Kidney (tissue), 14 donors: ENCODE results near the gene LDHB. TPM values are rescaled to one million over a fixed set of nuclear protein-coding genes. Genes with fewer than 3 reads are reported as not detected.

Experiments
- DNase-seq, 5 donors: peaks; one replicate each; pipeline ENCODE4 v3.0.0-alpha.2; 2013 to 2020
- FAIRE-seq: peaks from 2 replicates; lab custom pipeline; 2012; peaks lifted over from hg19 to GRCh38; lab: Jason Lieb, UNC
- H3K27ac ChIP-seq, 2 donors: one replicate each; pipeline ENCODE4 v1.7.0; 2013; ENCODE audit warnings: low read depth in 2 of 2, low read length in 2 of 2, inconsistent platforms in 1 of 2
- H3K27me3 ChIP-seq: one replicate; pipeline ENCODE4 v1.7.1; 2013; ENCODE audit warnings: low read length, inconsistent platforms; ENCODE audit not compliant: control insufficient read depth, insufficient read depth
- H3K36me3 ChIP-seq, 3 donors: one replicate each; pipeline versions ENCODE4 v1.7.0 to v1.7.1; 2013; ENCODE audit warnings: low read length in 3 of 3, control low read depth in 1 of 3, inconsistent platforms in 1 of 3; ENCODE audit not compliant: insufficient read depth in 3 of 3, control insufficient read depth in 2 of 3
- H3K4me1 ChIP-seq, 3 donors: one replicate each; pipeline versions ENCODE4 v1.7.0 to v1.7.1; 2013; ENCODE audit warnings: low read length in 3 of 3, inconsistent platforms in 1 of 3, low read depth in 1 of 3; ENCODE audit not compliant: control insufficient read depth in 2 of 3, insufficient read depth in 2 of 3
- H3K4me3 ChIP-seq, 3 donors: one replicate each; pipeline versions ENCODE4 v1.7.0 to v1.8.1; 2013; ENCODE audit warnings: low read length in 3 of 3, control low read depth in 1 of 3, inconsistent platforms in 1 of 3
- H3K9ac ChIP-seq, 3 donors: one replicate each; pipeline versions ENCODE4 v1.7.0 to v1.7.1; 2013; ENCODE audit warnings: low read length in 3 of 3, control low read depth in 1 of 3, inconsistent platforms in 1 of 3
- H3K9me3 ChIP-seq, 3 donors: one replicate each; pipeline versions ENCODE4 v1.7.0 to v1.7.1; 2013; ENCODE audit warnings: low read length in 3 of 3, control low read depth in 1 of 3, inconsistent platforms in 1 of 3; ENCODE audit not compliant: control insufficient read depth in 2 of 3, insufficient read depth in 1 of 3
- CTCF ChIP-seq: IDR thresholded peaks from 3 replicates; pipeline ENCODE4 v1.5.1; 2012; ENCODE audit warnings: mild to moderate bottlenecking, moderate library complexity, borderline replicate concordance; ENCODE audit not compliant: insufficient read depth; ENCODE audit errors: extremely low read depth
- intact Hi-C: fragments of 100-400 bp; cut with DNase I; formaldehyde crosslinking; loops from one replicate; pipeline ENCODE4 v1.11.1; 2022
- polyA plus RNA-seq: library from polyadenylated mRNA; stranded (reverse); fragments of 350-450 nt; fragmentation: Illumina TruSeq; extraction: RNeasy Lipid Tissue Mini Kit (QIAGEN cat#74804); gene quantifications from one replicate; pipeline ENCODE4 v1.2.3, GENCODE V29; 2014; ENCODE audit warnings: low read depth, low replicate concordance; ENCODE audit not compliant: insufficient read depth
- total RNA-seq: library from RNA; stranded (reverse); fragmentation: NEBNext Ultra II Directional; extraction: Animal tissue kit (Norgen Biotek cat#: 25700); gene quantifications from one replicate; pipeline ENCODE4 v1.2.1, GENCODE V29; 2021
- donor health status: control.
- donor health status: control.
- donor health status: control.
- donor health status: control.
- donor health status: control.
- donor health status: DM: yes; HTN: yes; CAD: no.
- donor health status: Normal renal cell carcinoma (clear cell type).

Gene LDHB
- total and polyA plus RNA-seq, 2 donors from 2014 or later: 1,158 to 2,485 TPM

GRCh38 chr12:21644516-21644915, 13.1 kb downstream of the LDHB start:
- no peak for TF ChIP-seq CTCF
- Histone ChIP-seq H3K36me3 (peaks cover 19 to 60% (median 45%) of the 10 kb centered on the region in 3 donors), H3K9me3 (no peaks in the 10 kb centered on the region), H3K9ac (no peak overlapping the region), H3K4me1 (peaks cover 0 to 14% (median 0%) of the 10 kb centered on the region in 3 donors), H3K27ac (no peak overlapping the region), H3K27me3 (no peaks in the 10 kb centered on the region), H3K4me3 (no peak overlapping the region)
- DNase-seq (no peak), FAIRE-seq (no peak)
- intact Hi-C loops: no loop called here

DNA sequence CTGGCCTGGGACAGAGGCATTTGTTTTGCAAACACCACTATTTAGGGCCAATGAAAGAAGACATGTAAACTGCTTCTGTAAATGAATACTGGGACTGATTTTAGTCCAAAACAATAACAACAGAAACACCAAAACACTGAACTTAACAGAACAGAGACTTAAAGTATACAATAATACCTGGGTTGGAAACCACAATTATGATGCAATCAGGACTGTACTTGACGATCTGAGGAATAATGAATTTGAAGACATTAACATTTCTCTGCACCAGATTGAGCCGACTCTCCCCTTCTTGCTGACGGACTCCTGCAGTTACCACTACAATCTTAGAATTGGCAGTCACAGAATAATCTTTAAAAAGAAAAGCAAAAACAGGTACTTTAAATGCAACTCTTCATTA, 13.9 kb downstream of the LDHB start:
- intact Hi-C loops: no loop called here
- no peak for DNase-seq
- Histone ChIP-seq H3K4me3 (no peak overlapping the region), H3K27me3 (no peaks in the 10 kb centered on the region), H3K9me3 (no peaks in the 10 kb centered on the region), H3K4me1 (peaks cover 0 to 14% (median 0%) of the 10 kb centered on the region in 3 donors), H3K36me3 (peaks cover 19 to 54% (median 46%) of the 10 kb centered on the region in 3 donors), H3K9ac (no peak overlapping the region), H3K27ac (no peak overlapping the region)
- no peak for FAIRE-seq
- no peak for TF ChIP-seq CTCF

GRCh38 chr12:21642707-21643389, 14.8 kb downstream of the LDHB start:
- no peak overlapping the region for H3K4me3 ChIP-seq
- H3K27me3 ChIP-seq: no peaks in the 10 kb centered on the region
- no peaks in the 10 kb centered on the region for H3K9me3 ChIP-seq
- no peak for TF ChIP-seq CTCF
- intact Hi-C loops: no loop called here
- DNase-seq (no peak), FAIRE-seq (no peak)
- H3K9ac ChIP-seq: no peak overlapping the region
- no peak overlapping the region for H3K27ac ChIP-seq
- peaks cover 0 to 14% (median 0%) of the 10 kb centered on the region in 3 donors for H3K4me1 ChIP-seq
- H3K36me3 ChIP-seq: peaks cover 19 to 51% (median 44%) of the 10 kb centered on the region in 3 donors
